ENCODE measurements around the gene RAB28.

DNA sequence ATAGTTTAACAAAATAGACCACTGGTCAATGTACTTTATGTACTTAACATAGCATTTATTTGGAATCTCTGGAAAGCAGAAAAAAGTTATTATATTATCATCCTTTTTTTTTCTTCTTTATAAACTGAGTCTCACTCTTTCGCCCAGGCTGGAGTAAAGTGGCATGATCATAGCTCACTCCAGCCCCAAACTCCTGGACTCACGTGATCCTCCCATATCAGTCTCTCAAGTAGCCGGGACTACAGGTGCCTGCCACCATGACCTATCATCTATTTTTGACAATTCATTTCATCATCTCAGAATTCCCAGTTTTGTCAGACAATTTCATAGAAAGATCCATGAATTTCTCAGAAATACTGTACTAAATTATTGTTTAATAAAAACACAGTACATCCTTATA, 12.7 kb downstream of the RAB28 start:
- TF ChIP-seq CTCF (conservative IDR thresholded peaks at IDR 0.05; ENCODE audit: low read depth in 2 of 2), result no peak
- no peak for TF ChIP-seq POLR2AphosphoS5 (IDR thresholded peaks at IDR 0.05; ENCODE audit: low read depth)
- no peak for TF ChIP-seq EZH2phosphoT487 (IDR thresholded peaks at IDR 0.05; ENCODE audit: unreplicated experiment)
- TF ChIP-seq, protein P1, sequence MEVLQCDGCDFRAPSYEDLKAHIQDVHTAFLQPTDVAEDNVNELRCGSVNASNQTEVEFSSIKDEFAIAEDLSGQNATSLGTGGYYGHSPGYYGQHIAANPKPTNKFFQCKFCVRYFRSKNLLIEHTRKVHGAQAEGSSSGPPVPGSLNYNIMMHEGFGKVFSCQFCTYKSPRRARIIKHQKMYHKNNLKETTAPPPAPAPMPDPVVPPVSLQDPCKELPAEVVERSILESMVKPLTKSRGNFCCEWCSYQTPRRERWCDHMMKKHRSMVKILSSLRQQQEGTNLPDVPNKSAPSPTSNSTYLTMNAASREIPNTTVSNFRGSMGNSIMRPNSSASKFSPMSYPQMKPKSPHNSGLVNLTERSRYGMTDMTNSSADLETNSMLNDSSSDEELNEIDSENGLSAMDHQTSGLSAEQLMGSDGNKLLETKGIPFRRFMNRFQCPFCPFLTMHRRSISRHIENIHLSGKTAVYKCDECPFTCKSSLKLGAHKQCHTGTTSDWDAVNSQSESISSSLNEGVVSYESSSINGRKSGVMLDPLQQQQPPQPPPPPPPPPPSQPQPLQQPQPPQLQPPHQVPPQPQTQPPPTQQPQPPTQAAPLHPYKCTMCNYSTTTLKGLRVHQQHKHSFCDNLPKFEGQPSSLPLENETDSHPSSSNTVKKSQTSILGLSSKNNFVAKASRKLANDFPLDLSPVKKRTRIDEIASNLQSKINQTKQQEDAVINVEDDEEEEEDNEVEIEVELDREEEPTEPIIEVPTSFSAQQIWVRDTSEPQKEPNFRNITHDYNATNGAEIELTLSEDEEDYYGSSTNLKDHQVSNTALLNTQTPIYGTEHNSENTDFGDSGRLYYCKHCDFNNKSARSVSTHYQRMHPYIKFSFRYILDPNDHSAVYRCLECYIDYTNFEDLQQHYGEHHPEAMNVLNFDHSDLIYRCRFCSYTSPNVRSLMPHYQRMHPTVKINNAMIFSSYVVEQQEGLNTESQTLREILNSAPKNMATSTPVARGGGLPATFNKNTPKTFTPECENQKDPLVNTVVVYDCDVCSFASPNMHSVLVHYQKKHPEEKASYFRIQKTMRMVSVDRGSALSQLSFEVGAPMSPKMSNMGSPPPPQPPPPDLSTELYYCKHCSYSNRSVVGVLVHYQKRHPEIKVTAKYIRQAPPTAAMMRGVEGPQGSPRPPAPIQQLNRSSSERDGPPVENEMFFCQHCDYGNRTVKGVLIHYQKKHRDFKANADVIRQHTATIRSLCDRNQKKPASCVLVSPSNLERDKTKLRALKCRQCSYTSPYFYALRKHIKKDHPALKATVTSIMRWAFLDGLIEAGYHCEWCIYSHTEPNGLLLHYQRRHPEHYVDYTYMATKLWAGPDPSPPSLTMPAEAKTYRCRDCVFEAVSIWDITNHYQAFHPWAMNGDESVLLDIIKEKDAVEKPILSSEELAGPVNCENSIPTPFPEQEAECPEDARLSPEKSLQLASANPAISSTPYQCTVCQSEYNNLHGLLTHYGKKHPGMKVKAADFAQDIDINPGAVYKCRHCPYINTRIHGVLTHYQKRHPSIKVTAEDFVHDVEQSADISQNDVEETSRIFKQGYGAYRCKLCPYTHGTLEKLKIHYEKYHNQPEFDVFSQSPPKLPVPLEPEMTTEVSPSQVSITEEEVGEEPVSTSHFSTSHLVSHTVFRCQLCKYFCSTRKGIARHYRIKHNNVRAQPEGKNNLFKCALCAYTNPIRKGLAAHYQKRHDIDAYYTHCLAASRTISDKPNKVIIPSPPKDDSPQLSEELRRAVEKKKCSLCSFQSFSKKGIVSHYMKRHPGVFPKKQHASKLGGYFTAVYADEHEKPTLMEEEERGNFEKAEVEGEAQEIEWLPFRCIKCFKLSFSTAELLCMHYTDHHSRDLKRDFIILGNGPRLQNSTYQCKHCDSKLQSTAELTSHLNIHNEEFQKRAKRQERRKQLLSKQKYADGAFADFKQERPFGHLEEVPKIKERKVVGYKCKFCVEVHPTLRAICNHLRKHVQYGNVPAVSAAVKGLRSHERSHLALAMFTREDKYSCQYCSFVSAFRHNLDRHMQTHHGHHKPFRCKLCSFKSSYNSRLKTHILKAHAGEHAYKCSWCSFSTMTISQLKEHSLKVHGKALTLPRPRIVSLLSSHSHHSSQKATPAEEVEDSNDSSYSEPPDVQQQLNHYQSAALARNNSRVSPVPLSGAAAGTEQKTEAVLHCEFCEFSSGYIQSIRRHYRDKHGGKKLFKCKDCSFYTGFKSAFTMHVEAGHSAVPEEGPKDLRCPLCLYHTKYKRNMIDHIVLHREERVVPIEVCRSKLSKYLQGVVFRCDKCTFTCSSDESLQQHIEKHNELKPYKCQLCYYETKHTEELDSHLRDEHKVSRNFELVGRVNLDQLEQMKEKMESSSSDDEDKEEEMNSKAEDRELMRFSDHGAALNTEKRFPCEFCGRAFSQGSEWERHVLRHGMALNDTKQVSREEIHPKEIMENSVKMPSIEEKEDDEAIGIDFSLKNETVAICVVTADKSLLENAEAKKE (CRISPR knock-in tag; IDR thresholded peaks at IDR 0.05), result no peak
- TF ChIP-seq EZH2 (IDR thresholded peaks at IDR 0.05; ENCODE audit: low read depth, unreplicated experiment), result no peak
- TF ChIP-seq, protein P2, sequence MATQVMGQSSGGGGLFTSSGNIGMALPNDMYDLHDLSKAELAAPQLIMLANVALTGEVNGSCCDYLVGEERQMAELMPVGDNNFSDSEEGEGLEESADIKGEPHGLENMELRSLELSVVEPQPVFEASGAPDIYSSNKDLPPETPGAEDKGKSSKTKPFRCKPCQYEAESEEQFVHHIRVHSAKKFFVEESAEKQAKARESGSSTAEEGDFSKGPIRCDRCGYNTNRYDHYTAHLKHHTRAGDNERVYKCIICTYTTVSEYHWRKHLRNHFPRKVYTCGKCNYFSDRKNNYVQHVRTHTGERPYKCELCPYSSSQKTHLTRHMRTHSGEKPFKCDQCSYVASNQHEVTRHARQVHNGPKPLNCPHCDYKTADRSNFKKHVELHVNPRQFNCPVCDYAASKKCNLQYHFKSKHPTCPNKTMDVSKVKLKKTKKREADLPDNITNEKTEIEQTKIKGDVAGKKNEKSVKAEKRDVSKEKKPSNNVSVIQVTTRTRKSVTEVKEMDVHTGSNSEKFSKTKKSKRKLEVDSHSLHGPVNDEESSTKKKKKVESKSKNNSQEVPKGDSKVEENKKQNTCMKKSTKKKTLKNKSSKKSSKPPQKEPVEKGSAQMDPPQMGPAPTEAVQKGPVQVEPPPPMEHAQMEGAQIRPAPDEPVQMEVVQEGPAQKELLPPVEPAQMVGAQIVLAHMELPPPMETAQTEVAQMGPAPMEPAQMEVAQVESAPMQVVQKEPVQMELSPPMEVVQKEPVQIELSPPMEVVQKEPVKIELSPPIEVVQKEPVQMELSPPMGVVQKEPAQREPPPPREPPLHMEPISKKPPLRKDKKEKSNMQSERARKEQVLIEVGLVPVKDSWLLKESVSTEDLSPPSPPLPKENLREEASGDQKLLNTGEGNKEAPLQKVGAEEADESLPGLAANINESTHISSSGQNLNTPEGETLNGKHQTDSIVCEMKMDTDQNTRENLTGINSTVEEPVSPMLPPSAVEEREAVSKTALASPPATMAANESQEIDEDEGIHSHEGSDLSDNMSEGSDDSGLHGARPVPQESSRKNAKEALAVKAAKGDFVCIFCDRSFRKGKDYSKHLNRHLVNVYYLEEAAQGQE (IDR thresholded peaks at IDR 0.05; ENCODE audit: unreplicated experiment), result no peak
- no peak for TF ChIP-seq NANOG (IDR thresholded peaks at IDR 0.05; ENCODE audit: borderline replicate concordance)
- TF ChIP-seq ZNF114 (CRISPR knock-in tag; IDR thresholded peaks at IDR 0.05), result no peak
